HG03469 (cell line): ENCODE data around the gene PUDP.

ENCODE experiments used
- ATAC-seq: cut with Tn5 transposase; IDR thresholded peaks from one replicate; pipeline ENCODE4 v1.9.1; 2021; ENCODE audit warnings: mild to moderate bottlenecking, moderate library complexity, moderate number of reproducible peaks; ENCODE audit not compliant: unreplicated experiment

The PUDP gene

GRCh38 chrX:7076245-7076661 is 71.7 kb downstream of the PUDP start:
- no peak for ATAC-seq

DNA sequence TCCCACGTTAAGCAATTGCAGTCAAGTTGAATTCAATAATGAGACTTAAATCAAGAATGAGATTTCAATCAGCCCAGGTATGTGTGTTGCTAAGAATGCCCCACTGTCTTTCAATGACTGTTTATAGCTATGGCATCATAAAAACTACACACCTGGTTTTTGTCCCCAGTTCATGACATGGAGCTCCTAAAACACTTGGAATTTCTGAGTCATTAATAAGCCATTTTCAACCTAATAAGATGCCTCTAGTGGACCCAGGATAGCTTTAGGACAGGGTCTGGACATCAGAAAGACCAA is 73.1 kb downstream of the PUDP start:
- no peak for ATAC-seq

DNA sequence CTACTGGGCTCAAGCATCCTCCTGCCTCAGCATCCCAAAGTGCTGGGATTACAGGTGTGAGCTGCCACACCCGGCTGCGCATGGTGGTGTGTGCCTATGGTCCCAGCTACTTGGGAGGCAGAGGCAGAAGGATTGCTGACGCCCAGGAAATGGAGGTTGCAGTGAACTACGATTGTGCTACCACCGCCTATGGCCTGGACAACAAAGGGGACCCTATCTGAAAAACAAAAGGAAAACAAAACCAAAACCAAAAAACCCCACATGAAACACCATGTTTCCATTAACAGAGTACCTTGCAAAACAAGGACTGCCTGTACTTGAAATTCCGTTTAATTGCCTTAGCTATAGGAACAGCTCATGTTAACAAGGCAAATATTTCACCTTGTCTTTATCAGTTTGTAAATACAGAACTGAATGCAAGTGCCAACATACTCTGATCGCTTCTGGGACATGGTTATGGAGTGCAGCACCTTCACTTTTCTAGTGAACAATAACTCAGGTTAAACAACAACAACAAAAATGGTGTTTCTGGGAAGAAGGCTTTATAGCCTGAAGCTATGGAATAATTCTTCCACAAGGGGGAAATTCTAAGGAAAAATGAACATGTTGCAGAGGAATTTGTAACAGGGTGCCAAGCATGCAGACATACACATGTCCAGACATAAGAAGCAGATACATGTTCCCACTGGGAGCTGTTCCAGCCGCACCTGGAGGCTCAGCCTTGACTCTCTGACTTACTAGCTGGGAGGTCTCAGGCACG is 73.6 kb downstream of the PUDP start:
- no peak for ATAC-seq

DNA sequence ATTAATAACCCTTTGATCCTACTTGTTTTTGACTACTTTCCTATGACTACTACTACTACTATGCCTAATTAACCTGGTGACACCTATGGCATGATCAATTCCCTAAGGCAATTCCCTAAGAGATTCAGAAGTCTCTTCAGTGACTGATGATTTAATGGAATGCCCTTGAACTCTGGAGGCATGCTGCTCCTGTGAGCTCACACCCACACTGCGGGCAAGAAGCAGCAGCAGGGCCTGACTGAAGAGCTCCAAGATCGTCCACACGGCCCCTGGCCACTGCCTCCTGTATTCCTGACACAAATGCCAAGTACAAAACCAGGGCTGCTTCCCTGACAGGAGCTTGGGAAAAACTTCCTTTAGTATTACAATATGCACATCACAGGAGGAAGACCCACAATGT is 74.6 kb downstream of the PUDP start:
- no peak for ATAC-seq

DNA sequence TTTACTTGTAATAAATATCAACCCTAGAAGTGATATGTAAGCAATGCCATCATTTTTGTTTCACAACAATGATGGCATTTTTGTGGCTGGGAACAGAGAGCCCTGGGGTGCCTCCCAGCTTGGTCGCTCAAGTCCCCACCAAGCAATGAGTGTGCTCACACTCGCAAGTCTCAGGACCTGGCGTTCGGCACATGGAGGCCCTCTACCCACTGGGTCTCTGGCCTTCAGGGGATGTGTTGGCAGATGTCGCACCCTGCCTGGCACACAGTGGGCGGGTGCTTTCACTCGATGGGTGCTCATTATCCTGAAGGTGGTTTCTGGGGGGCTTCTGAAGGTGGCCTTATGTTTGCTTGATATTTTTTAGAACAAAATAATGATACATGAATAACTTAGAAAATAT is 75.1 kb downstream of the PUDP start:
- no peak for ATAC-seq

DNA sequence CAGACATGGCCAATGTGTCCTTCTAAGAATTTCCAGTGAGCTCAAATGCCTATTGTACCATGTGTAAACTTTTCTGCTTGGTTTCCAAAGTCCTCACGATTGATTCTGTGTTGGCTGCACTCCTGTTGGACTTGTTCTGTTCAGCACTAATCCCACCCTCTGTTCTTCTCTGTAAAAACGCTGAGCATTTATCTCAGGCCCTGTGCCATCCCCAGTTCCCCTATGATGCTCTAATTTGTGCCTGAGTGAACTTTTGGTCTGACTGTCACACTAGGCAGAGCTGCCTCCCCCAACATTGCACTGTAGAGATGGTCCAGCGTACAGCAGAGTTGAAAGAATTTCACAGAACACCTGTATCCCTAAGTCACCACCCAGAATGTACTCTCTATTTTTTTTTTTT is 76.6 kb downstream of the PUDP start:
- no peak for ATAC-seq

DNA sequence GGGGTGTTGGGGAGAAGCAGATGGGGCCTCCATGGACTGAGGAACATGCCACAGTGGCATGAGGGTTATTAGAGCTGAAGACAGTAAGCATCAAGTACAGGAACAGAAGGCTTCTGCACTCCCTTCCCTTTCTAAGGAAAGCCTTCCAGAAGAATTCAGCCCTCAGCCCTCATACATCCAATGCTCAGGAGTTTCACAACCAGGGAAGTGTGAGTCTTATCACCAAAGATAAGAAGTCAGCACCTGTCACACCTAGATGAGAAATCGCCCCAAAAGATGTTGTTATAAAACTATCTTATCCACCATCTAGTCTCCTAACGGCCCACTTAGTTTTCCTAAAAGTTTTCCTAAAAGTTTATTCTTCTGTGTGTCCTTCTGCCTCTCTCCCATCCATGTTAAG is 78.4 kb downstream of the PUDP start:
- ATAC-seq: no peak

GRCh38 chrX:7068939-7069367 is 79.0 kb downstream of the PUDP start:
- ATAC-seq: no peak

- no peak for ATAC-seq
Observed at GRCh38 chrX:7067256-7067655, 80.7 kb downstream of the PUDP start.

DNA sequence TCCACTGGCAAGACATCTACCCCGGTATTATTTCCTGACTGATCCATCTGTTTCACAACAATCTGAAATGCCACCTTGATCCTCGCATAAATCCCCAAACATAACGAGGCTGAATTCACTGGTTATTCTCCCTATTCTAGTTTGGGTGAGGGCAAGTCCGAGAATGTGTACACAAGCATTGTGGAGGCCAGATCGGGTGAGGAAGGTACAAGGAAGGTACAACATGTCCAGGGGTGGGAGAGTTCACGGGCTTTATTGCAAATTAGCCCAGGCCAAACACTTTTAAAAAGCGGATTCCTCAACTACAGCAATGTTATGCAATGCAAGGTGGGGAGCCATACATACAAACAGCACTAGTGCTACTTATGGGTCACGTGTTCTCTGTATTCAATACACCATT is 82.5 kb downstream of the PUDP start:
- ATAC-seq: no peak

DNA sequence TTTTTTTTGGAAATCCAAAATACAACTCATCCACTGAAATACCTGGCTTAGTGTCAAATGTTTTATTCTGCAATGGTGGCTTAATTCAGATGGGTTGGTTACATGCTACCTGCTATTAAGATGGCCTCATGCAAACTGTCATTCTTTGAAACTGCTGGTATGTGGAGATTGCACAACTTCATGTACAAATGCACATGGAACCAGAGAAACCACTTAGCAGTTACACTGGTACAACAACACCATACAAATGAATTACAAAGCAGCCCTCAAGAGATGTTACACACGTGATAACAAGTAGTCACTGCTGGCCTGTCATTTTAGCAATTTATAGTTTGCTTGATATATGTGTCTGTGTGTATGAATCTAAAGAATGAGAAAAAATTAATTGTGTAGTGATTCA is 85.0 kb downstream of the PUDP start:
- no peak for ATAC-seq

- no peak for ATAC-seq
Observed at GRCh38 chrX:7062276-7062675, 85.7 kb downstream of the PUDP start.

DNA sequence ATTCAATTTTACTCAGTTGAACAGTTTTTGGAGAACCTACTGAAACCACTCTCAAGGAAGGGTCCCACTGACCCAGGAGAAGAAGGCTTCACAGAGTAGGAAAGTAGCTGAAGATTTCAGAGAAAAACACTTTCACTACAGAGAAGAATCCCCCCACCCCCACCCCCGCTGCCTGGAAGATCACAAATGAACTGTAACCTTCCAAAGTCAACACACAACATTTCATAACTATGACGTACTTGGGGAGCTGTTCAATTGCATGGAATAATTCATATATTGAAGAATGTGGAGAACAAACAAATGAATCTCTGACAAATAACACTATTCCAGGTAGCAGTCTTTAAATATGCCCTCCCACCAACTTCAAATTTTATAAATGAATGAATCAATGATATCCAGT is 86.5 kb downstream of the PUDP start:
- no peak for ATAC-seq

GRCh38 chrX:7060444-7060843 is 87.5 kb downstream of the PUDP start:
- no peak for ATAC-seq

- ATAC-seq: peak; percentile 2
Observed at GRCh38 chrX:7059859-7060258, 88.1 kb downstream of the PUDP start.

DNA sequence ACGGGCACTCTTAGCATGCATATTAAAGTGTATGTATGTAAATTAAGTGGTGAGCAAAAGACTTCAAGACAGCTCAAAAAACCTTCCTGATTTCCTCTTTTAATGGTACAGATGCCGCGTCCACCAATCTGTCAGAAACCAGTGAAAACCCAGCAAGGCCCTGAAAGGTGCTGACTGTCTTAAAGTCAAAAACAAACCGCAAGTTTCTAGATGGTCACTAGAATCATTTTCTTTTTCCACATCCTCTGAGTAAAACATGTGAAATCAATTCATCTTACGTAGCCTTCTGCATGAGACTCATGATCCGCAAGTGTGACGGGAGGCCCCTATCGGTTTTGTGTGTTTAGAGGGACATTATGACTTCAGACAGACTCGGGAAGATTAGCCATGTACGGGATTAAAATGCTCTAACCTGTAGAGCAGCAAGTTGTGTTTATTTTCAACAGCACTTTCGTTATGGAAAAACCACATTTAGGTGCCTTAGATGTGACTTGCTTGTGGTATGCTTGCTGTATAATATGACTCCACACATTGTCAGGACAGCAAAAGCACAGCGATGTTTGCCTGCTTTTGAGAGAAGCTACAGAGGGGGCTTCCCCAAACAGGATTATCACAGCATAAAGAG is 88.6 kb downstream of the PUDP start:
- ATAC-seq: peak; percentile 88

DNA sequence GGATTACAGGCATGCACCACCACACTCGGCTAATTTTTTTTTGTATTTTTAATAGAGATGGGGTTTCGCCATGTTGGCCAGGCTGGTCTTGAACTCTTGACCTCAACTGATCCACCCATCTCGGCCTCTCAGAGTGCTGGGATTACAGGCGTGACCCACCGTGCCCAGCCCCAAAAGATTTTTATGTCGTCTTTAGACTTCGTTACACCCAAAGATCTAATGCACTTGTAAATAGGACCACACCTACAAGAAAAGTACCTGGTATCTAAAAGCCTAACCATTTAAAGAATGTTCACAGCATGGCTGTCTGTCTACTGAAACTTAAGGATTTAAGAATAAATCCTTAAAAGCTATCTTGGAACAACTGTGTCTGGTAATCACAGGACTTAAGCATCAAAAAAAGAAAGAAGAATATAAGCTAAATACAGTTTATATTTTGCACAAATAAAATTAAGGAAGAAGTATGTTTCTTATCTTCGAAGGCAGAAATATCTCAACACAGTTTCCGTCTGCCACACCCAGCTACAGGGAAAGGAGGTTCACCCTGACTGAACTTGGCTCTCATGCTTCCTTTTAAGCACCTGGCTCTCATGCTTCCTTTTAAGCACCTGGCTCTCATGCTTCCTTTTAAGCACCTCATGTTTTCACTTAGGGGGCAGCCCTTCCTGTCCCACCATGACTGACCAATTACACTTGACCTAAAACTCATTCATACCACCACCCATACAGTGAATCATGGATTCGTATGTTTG is 92.4 kb downstream of the PUDP start:
- no peak for ATAC-seq

- ATAC-seq: no peak
Observed at GRCh38 chrX:7054219-7055216, 93.4 kb downstream of the PUDP start.

- ATAC-seq: no peak
Observed at GRCh38 chrX:7052541-7052940, 95.4 kb downstream of the PUDP start.

DNA sequence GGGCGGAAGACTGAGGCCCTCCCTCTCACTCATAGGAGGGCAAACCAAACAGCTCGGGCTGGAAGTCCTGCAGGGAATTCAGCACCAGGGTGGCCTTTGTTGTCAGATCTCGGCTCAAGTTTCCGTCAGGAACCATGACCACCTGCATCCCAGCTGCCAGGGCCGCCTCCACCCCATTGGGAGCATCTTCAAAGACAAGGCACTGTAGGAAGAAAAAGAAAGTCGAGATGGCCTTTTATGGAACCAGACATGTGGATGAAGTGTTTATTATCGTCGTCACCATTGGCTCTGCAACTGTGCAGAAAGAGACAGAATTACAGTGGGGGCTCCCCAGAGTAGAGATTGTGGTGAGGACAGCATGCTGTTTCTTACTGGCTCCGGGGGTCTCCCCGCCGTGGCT is 97.7 kb downstream of the PUDP start:
- ATAC-seq: no peak

GRCh38 chrX:7047951-7048350 is 100.0 kb downstream of the PUDP start:
- ATAC-seq: no peak
